GM19455 (cell line): ENCODE measurements around the gene ADGRL2.

ENCODE experiments used
- ATAC-seq: cut with Tn5 transposase; IDR thresholded peaks from one replicate; pipeline ENCODE4 v1.9.1; 2021; ENCODE audit not compliant: unreplicated experiment

Gene ADGRL2

DNA sequence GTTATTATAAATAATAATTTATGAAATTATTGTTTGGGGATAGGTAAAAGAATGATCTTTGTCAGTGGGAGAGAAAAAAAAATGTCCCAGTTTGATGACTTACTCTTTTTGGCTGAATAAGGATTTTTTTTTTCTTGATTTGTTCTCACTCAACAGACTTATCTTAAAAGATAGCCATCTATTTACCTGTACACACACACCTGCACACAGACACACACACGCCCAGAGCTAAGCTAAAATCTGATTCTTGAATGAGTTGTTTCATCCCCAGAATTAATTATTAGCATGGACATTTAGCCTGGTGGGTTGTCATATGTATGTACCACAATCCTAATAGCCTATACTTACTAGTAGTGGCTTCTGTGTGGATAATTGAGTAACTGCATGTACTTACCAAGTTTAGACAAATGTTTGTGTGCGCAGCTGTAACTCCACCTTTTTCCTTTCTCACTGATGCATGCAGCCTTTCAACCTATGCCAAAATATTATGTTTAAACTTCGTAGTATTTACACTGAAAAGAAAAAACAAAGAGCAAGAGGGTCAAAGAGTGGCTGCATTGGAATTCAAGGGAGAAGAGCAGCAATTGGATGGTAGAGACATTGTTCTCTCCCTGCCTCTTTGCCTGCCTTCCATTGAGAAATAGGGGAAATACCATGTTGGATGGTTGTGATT, 174.3 kb downstream of the ADGRL2 start:
- ATAC-seq = no peak

DNA sequence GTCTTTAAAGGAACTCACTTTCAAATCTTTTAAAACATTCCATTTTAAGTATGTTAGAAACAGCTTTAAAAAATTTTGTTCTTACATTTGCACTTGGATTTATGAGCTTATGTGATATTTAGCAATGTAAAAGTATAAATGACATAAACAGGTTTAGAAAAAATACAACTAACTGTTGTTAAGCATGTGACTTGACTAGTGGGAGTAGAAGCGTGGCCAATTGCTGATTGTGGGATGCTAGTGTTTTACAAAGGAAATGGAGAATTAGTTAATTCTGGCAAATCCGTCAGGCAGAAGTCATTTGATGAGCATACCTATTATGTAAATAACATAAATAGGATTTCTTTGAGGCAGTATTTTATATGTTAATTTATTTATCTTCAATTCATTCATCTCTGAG, 175.8 kb downstream of the ADGRL2 start:
- no peak for ATAC-seq

DNA sequence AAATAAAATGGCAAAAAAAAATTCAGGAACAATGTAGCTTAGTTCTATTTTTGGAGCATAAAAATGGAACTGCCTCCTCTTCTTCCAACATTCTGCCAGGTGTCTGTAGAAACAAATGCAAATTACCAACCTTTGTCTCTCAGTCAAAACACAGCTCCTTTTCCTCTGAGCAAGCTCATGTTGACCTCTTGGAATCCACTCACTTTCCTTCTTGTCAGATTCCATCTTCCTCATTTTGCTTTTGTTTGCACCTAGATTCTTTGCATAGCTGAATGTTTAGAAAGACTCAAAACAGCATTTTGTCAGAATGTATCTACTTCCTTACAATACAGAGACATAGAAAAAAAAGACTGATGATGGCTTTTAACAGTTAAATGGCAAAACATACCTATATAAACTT, 178.2 kb downstream of the ADGRL2 start:
- ATAC-seq = no peak

DNA sequence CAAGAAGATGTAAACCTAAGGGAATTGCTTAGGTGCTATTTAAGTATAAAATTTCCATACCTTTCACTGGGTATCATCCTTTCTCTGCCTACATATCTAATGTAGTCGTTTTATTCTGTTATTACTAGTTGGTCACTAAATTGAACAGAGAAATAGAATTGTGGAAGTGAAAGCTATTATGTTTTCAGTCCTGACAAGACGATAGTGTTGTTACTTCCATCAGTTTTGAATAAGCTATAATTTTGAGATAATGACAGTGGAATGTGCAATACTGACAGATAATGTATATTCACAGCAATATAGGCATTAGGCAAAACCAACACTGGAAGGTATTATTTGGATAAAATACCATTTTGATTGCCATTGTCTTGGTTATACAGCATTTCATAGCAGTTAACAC, 181.8 kb downstream of the ADGRL2 start:
- no peak for ATAC-seq

DNA sequence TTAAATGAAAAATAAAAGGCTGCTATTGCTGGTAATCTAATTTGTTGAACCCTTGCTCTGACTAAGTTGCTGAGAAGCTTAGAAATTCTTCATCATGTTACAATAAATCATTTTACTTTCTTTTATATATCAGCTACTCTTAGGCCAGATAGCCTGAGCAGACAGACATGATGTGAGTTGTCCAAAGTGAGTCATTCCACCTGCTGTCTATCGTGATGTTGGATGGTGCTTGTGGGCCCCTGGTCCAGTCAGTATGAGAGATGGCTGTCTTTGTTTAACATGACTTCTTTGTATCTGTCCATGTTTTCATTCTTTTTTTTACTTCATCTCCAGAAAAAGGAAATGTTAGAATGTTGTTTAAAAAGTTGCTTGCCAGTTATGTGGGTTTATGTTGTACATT, 188.8 kb downstream of the ADGRL2 start:
- ATAC-seq = no peak

DNA sequence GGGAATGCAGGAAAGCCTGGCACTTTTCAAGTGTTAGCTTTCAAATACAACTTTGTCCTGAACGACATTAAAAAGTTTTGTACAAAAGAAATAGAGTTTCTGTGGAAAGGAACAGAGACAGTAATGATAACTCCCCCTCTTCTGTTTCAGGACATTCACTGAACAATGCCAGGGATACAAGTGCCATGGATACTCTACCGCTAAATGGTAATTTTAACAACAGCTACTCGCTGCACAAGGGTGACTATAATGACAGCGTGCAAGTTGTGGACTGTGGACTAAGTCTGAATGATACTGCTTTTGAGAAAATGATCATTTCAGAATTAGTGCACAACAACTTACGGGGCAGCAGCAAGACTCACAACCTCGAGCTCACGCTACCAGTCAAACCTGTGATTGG, 189.5 kb downstream of the ADGRL2 start:
- ATAC-seq = no peak

DNA sequence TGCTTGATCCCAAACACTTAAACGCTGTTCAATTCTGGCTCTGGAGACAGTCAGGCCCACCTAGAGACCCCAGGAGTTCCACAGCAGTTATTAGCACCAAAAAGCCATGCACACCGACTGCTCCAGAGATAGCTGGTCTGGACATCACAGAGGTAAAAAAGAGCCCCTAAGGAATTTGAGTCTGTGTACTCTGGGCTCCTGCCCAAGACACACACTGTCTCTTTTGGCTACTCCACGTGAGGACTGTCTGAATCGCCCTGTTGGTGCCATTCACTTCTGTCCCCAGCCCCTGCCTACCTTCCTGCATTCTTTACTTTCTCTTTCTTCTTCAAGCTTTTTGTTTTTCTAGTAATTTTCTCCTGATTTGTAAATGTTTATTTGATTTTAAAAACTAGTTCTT, 197.4 kb downstream of the ADGRL2 start:
- no peak for ATAC-seq

DNA sequence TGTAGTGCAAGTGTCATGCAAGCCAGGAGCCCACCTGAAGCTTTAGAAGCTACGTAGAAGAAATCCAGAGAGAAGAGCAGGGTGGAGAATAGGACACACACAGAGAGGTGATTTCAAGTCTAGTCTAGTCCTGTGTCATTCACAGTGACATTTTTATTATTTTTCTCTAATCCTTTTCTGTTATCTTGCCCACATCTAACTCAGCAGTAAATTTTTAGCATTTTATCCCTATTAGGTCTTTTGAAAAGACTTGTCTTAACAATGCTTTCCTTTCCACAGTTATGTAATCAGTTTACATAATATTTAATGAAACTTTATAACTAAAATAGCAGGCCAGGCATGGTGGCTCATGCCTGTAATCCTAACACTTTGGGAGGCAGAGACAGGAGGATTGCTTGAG, 198.6 kb downstream of the ADGRL2 start:
- ATAC-seq = no peak

DNA sequence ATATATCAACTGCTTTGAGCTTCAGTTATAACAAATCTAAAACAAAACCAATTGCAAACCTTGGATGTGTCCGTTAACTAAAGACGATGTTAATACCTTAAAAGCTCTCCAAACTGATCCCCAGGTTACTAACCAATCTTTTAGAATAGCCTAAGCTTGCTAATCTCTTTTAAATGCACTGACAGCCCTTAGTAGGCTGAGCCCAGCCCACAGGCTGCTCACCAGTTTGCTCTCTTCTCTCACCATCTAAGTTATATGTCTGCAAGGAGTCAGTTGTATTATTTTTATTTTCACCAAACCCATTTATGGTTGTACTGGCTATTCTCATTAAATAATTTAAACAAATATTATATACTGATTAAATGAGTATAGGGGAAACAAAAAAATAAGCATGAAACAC, 199.5 kb downstream of the ADGRL2 start:
- ATAC-seq = no peak

DNA sequence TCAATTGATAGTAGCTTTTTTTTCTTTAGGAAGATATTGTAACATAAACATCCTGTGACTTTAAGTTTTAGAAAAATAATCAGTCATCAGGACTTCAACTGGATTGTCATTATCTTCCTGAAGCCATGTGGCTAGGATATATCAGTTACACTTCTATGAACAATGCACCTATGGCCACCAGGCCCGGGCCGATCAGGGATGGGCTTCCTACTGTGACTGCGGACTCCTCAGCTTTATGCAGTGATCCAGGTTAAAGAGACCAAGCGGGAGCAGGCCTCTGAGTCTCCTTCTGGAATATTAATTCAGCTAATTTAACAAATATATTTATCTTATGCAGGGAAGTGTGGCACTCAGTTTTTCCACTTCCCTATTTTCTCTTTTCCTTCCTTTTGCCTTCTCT, 200.6 kb downstream of the ADGRL2 start:
- ATAC-seq = no peak

DNA sequence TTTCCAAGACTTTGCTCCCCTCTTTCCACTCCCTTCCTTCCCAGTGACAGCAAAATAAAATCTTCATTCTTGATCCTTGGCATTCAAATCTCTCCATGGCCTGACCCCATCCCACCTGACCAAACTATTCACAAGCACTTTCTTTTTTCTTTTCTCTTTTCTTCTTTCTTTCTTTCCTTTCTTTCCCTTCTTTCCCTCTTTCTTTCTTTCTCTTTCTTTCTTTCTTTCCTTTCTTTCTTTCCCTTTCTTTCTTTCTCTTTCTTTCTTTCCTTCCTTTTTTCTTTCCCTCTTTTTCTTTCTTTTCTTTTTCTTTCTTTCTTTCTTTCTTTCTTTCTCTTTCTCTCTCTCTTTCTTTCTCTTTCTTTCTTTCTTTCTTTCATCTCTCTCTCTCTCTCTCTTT, 207.1 kb downstream of the ADGRL2 start:
- no peak for ATAC-seq

DNA sequence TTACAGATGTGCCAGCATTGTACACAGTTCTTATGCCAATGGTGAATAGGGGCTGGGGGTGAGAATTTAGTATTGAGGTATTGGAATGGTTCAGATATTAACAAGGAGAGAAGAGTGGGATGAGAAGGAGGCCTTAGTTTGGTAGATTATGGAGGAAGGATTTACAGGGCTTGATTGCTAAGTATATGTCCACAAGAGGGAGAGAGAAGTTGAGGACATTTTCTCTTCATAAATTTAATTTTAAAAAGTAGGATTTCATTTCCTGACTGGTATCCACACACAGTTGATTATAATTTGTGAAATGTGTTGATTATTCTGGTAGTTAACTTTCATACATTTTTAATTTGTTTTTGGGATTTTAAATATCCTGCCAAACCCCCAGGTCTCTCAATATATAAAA, 213.0 kb downstream of the ADGRL2 start:
- ATAC-seq = no peak

DNA sequence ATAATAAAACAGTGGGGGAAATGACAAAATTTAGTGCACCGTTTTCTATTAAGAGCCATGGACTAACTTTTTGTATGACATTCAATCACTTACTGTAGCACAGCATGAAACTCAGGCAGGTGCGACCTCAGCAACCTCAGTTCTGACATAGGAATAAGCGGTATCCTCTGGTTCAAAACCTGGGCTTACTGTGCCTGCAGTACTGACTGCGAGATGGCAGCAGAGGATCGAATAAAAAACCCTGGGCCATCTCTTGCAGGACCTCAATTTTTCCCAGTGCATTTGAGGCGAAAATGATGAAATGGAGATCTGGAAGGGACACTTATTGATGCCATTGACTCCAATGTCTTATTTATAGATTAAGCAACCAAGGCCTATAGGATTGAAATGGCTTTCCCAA, 214.7 kb downstream of the ADGRL2 start:
- no peak for ATAC-seq

DNA sequence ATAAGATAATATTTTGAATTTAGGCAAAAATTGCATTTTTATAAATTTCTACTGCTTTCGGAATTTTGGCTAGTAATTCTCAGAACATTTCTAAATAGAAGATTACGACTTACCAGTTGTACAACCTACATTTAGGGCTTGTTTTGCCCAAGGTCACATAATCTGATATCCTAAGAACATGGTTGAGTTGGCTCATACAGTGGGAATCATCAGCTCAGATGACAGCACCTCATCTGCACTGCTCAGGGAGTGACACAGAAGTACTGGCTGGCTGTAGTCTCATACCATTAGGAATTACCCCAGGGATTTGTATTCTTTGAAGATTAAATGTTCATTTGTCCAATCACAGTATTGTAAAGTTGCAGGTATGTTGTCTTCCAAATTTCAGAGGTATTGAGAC, 217.6 kb downstream of the ADGRL2 start:
- ATAC-seq = no peak

DNA sequence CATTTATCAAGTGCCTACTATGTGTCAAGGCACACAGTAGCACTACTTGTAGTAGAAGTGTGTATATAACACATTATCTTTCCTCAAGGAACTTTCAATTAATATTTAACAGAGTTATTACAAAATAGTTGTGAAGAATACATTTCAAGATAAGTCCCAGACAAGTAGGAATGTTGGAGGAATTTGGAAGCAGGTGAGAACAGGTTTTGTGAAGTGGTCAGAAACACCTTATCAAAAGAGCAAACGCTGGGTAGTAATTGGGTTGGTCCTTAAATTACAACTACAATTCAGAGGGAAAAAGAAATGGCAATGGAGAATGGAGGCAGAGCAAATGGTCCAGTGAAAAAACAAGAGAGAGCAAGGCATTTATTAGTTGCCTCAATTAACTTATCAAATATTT, 218.8 kb downstream of the ADGRL2 start:
- no peak for ATAC-seq

DNA sequence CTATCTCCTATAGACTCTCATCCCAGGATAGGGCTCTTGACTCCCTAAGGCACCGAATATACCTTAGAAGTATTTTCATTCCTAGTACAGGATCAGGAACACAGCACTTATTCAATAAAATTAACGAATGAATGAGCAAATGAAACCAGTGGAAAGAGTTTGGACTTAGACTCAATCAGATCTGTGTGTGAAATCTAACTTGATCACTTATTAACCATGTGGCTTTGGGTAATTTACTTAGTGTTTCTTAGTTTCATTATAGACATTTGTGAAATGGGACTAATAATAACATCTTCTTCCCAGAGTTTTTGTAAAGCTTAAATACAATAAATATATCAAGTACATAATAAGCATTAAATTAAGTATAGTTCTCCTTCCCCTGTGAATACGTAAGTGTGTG, 230.1 kb downstream of the ADGRL2 start:
- ATAC-seq = no peak

DNA sequence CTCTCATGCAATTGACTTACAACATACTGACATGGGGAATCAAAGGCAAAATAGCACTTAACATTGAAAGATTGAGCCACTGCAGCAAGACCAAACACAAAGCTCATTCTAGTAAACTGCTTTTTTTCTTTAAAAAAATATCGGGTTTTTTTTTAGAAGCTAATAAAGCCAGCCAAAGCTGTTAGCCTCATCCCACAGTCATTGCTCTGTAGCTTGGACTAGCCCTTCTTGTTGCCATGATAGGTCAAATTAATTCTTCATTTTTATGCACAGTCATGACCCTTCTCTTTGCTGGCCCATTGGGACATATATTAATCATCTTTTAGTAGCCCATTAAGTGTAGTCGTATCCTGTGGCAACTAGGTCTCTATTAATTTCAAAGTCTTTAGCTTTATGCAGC, 231.3 kb downstream of the ADGRL2 start:
- ATAC-seq = no peak

DNA sequence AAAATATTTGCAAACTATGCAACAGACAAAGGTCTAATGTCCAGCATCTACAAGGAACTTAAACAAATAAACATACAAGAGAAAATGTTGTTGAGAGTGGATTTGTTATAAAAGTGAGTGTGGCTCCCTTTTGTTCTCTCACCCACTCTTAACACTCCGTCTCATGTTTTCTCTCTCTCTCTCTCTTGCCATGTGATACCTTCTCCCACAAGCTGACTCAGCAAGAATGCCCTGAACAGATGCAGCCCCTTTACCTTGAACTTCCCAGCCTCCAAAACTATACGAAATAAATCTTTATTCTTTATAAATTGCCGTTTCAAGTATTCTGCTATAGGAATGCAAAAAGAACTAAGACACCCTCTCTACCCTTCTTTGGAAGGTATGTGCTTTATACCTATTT, 234.1 kb downstream of the ADGRL2 start:
- no peak for ATAC-seq
